Tibial nerve (tissue), 4 donors: ENCODE data around the gene TMEM178B.

Experiments used
- CTCF ChIP-seq, 5 experiments: fragments of 200-600 bp in 3 of 5; fragments of 450-650 bp in 2 of 5; sonication (generic) in 3 of 5; IDR thresholded peaks; one replicate each; pipeline ENCODE4 v1.5.1; 2016 to 2019; ENCODE audit warnings: antibody characterized with exemption in 5 of 5, mild to moderate bottlenecking in 3 of 5, moderate library complexity in 2 of 5
- EP300 ChIP-seq, 2 donors: sonication (generic); formaldehyde crosslinking; IDR thresholded peaks; one replicate each; pipeline ENCODE4 v1.6.1; 2017; ENCODE audit warnings: antibody characterized with exemption in 2 of 2, mild to moderate bottlenecking in 1 of 2
- POLR2A ChIP-seq, 2 donors: fragments of 450-650 bp; IDR thresholded peaks; one replicate each; pipeline ENCODE4 v1.6.1; 2017; ENCODE audit warnings: antibody characterized with exemption in 2 of 2, mild to moderate bottlenecking in 2 of 2, moderate library complexity in 2 of 2

- TF ChIP-seq POLR2A (IDR thresholded peaks at IDR 0.05) (no peak), CTCF (IDR thresholded peaks at IDR 0.05) (no peak), EP300 (IDR thresholded peaks at IDR 0.05) (no peak)
These were observed 183.7 kb downstream of the TMEM178B start for GRCh38 chr7:141257597-141257996.
